ENCODE results near the gene CIART. TPM values are rescaled to one million over a fixed set of nuclear protein-coding genes. Genes with fewer than 3 reads are reported as not detected.

The CIART gene
- total RNA-seq, 2 donors from 2014 or later: 0.66 to 1.3 TPM

GRCh38 chr1:150243003-150243402, 39.4 kb upstream of the CIART start:
- Histone ChIP-seq H3K27ac (no peak overlapping the region), H3K27me3 (no peaks in the 10 kb centered on the region), H3K9me3 (no peaks in the 10 kb centered on the region), H3K36me3 (replicated peaks in 1 of 2; ENCODE audit: insufficient read depth in 1 of 2, low read depth in 2 of 2) (no peaks in the 10 kb centered on the region), H3K4me3 (no peak overlapping the region), H3K4me1 (no peaks in the 10 kb centered on the region)
- intact Hi-C loops (cut with DNase I): no loop called here
- ATAC-seq: no peak
- DNase-seq: no peak
- TF ChIP-seq CTCF (IDR thresholded peaks at IDR 0.05) (no peak), POLR2A (IDR thresholded peaks at IDR 0.05) (no peak)
- 97 to 100% methylated on average over 3 of the region's 3 CpGs for WGBS, 2 donors

- TF ChIP-seq CTCF (IDR thresholded peaks at IDR 0.05) (no peak), POLR2A (IDR thresholded peaks at IDR 0.05) (no peak)
- H3K9me3 ChIP-seq: no peaks in the 10 kb centered on the region
- no peaks in the 10 kb centered on the region for H3K36me3 ChIP-seq (replicated peaks in 1 of 2; ENCODE audit: insufficient read depth in 1 of 2, low read depth in 2 of 2)
- no peaks in the 10 kb centered on the region for H3K4me1 ChIP-seq
- H3K4me3 ChIP-seq: no peak overlapping the region
- no peak for DNase-seq
- no peak for ATAC-seq
- 62 to 72% methylated on average over 2 of the region's 2 CpGs for WGBS, 2 donors
- no peak overlapping the region for H3K27ac ChIP-seq
- H3K27me3 ChIP-seq: no peaks in the 10 kb centered on the region
- intact Hi-C loops (cut with DNase I): no loop called here
Observed at GRCh38 chr1:150249936-150250335, 32.4 kb upstream of the CIART start.

- no peaks in the 10 kb centered on the region for H3K36me3 ChIP-seq (replicated peaks in 1 of 2; ENCODE audit: insufficient read depth in 1 of 2, low read depth in 2 of 2)
- H3K9me3 ChIP-seq: no peaks in the 10 kb centered on the region
- 5 to 7% methylated on average over 1 of the region's 1 CpG for WGBS, 2 donors
- H3K27ac ChIP-seq: peak overlapping the region in 3 of 4 donors; percentile 14 to 40 (median 24)
- TF ChIP-seq CTCF (IDR thresholded peaks at IDR 0.05) (no peak), POLR2A (IDR thresholded peaks at IDR 0.05) (no peak)
- DNase-seq (no peak), ATAC-seq (peak; percentile 2)
- peaks cover 28% of the 10 kb centered on the region for H3K4me1 ChIP-seq
- no peak overlapping the region for H3K4me3 ChIP-seq
- H3K27me3 ChIP-seq: no peaks in the 10 kb centered on the region
- intact Hi-C loops (cut with DNase I): no loop called here
Observed at GRCh38 chr1:150256198-150256553, 26.2 kb upstream of the CIART start.

GRCh38 chr1:150256554-150257341, 25.6 kb upstream of the CIART start:
- Histone ChIP-seq H3K4me1 (peaks cover 28% of the 10 kb centered on the region), H3K27ac (peak overlapping the region in 2 of 4 donors; percentile 14 to 40), H3K36me3 (replicated peaks in 1 of 2; ENCODE audit: insufficient read depth in 1 of 2, low read depth in 2 of 2) (no peaks in the 10 kb centered on the region), H3K4me3 (no peak overlapping the region), H3K27me3 (no peaks in the 10 kb centered on the region), H3K9me3 (no peaks in the 10 kb centered on the region)
- no peak for ATAC-seq
- TF ChIP-seq POLR2A (IDR thresholded peaks at IDR 0.05): no peak
- no peak for TF ChIP-seq CTCF (IDR thresholded peaks at IDR 0.05)
- DNase-seq: no peak
- WGBS, 2 donors: 24 to 41% methylated on average over 14 of the region's 14 CpGs
- intact Hi-C loops (cut with DNase I): no loop called here
